ENCODE data around the gene MAP1A. TPM values are rescaled to one million over a fixed set of nuclear protein-coding genes. Genes with fewer than 3 reads are reported as not detected.

Gene MAP1A
- total RNA-seq (2021; ENCODE audit: unreplicated experiment) = 1.9 TPM
- polyA plus RNA-seq (2012) = 0.49 and 0.66 TPM in 2 replicates
- percentile 22 among the genes with signal in this experiment for Bru-seq, nascent RNA
- BruChase-seq, experiment 1, labeled RNA remaining after a 6-hour chase = percentile 36 among the genes with signal in this experiment
- BruChase-seq, experiment 2, labeled RNA remaining after a 2-hour chase = percentile 31 among the genes with signal in this experiment
- long read RNA-seq, partial matches to known transcripts = 2 of 2 reads
- long read RNA-seq, other reads (novel, unspliced or antisense) = 0 of 2 reads

- BruUV-seq (replicated peaks) = no TSS peak
- DNase-seq (ENCODE audit: low read depth, low spot score) (no peak), ATAC-seq (no peak)
- Histone ChIP-seq H2AFZ (ENCODE audit: low read depth, low read length, poor library complexity, severe bottlenecking) (no peak within 1 kb of the TSS), H3K4me2 (ENCODE audit: low read length) (0 out of 2 replicates have a peak within 1 kb of the TSS, but pooled peaks have one; percentile 13), H3K4me3 (replicated peaks in 1 of 2; ENCODE audit: low read depth in 1 of 2, low read length in 2 of 2) (no peak within 1 kb of the TSS), H4K20me1 (ENCODE audit: insufficient read depth) (no peaks in the 10 kb centered on the region), H3K4me1 (ENCODE audit: control insufficient read depth in 1 of 2, insufficient read depth in 2 of 2, low read length in 2 of 2) (peaks cover 0 to 5% of the 10 kb centered on the region in 2 experiments; a peak in 2 of 4 replicates), H3K27me3 (ENCODE audit: insufficient read depth, low read length) (no peaks in the 10 kb centered on the region), H3K36me3 (ENCODE audit: control insufficient read depth in 1 of 2, insufficient read depth in 2 of 2, low read length in 2 of 2) (no peaks in the 10 kb centered on the region), H3K9ac (ENCODE audit: low read length) (no peak within 1 kb of the TSS), H3K9me2 (ENCODE audit: insufficient read depth) (no peaks in the 10 kb centered on the region), H3K27ac (ENCODE audit: low read depth, low read length) (no peak within 1 kb of the TSS), H3K9me3 (ENCODE audit: control insufficient read depth in 1 of 2, insufficient read depth in 1 of 2, low read depth in 1 of 2, low read length in 2 of 2) (no peaks in the 10 kb centered on the region), H3K79me2 (ENCODE audit: insufficient read depth, low read length) (no peaks in the 10 kb centered on the region)
- intact Hi-C loops (cut with micrococcal nuclease) = no loop called here
- TF ChIP-seq EZH2 (IDR thresholded peaks at IDR 0.05) (no peak), YY1 (IDR thresholded peaks at IDR 0.05; ENCODE audit: extremely low read depth, insufficient replicate concordance, low read depth, low read length) (no peak), ATF3 (IDR thresholded peaks at IDR 0.05) (no peak), EGR1 (IDR thresholded peaks at IDR 0.05; ENCODE audit: low read depth) (no peak), POLR2AphosphoS5 (IDR thresholded peaks at IDR 0.05; ENCODE audit: low read depth, low read length) (no peak), REST (IDR thresholded peaks at IDR 0.05; ENCODE audit: low read depth) (no peak), SIN3A (IDR thresholded peaks at IDR 0.05; ENCODE audit: low read depth) (no peak), CBX3 (IDR thresholded peaks at IDR 0.05; ENCODE audit: low read depth) (no peak), CTCF (IDR thresholded peaks at IDR 0.05 in 2 of 3, conservative IDR thresholded peaks at IDR 0.05 in 1 of 3; ENCODE audit: borderline replicate concordance in 1 of 3, insufficient read depth in 1 of 3, low read depth in 2 of 3, low read length in 2 of 3) (no peak), ZBTB33 (IDR thresholded peaks at IDR 0.05; ENCODE audit: extremely low read depth, insufficient replicate concordance, low read length) (no peak), ELF1 (IDR thresholded peaks at IDR 0.05; ENCODE audit: borderline replicate concordance, low read depth) (no peak), RAD21 (IDR thresholded peaks at IDR 0.05; ENCODE audit: low read depth) (no peak), ZNF274 (IDR thresholded peaks at IDR 0.05; ENCODE audit: low read depth, low read length) (no peak), FOSL1 (IDR thresholded peaks at IDR 0.05; ENCODE audit: low read depth) (no peak)
- ChIA-PET POLR2A (no interaction called here), RAD21 (ENCODE audit: low non-redundant PET in 1 of 2, low total read pairs in 2 of 2, uncharacterized antibody in 2 of 2, unreplicated experiment in 2 of 2) (no interaction called here), CTCF (no interaction called here)
Measured at GRCh38 chr15:43517354-43518196, at the start of gene MAP1A. Gene MAP1A (plus strand): TSS chr15:43517608. CDS start chr15:43521474, 3,866 bp downstream.
